Measurements from ENCODE around the gene GTPBP3.

DNA sequence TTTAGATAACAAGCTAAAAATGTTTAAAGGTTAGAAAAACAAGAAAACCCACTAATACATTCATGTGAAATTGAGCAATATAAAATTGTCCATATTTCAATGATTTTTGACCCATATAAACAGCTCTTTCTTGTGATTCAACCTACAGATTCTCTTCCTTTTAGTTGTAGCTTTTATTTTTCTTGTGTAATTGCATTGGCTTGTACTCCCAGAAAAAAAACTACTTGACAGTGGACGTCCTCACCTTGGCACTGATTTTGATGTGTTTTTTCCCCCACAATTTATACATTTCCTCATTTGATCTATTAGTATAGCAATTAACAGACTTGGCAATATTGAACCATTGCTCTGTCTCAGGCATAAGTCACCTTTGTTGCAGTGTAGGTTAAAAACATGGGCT is 51.9 kb downstream of the GTPBP3 start:
- TF ChIP-seq, protein P1, sequence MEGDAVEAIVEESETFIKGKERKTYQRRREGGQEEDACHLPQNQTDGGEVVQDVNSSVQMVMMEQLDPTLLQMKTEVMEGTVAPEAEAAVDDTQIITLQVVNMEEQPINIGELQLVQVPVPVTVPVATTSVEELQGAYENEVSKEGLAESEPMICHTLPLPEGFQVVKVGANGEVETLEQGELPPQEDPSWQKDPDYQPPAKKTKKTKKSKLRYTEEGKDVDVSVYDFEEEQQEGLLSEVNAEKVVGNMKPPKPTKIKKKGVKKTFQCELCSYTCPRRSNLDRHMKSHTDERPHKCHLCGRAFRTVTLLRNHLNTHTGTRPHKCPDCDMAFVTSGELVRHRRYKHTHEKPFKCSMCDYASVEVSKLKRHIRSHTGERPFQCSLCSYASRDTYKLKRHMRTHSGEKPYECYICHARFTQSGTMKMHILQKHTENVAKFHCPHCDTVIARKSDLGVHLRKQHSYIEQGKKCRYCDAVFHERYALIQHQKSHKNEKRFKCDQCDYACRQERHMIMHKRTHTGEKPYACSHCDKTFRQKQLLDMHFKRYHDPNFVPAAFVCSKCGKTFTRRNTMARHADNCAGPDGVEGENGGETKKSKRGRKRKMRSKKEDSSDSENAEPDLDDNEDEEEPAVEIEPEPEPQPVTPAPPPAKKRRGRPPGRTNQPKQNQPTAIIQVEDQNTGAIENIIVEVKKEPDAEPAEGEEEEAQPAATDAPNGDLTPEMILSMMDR (IDR thresholded peaks at IDR 0.05), result no peak
- TF ChIP-seq POLR2A (IDR thresholded peaks at IDR 0.05), result no peak
- no peak for TF ChIP-seq EP300 (IDR thresholded peaks at IDR 0.05)
